Hepatocyte (in vitro differentiated cells): ENCODE measurements around the gene FPGS. TPM values are rescaled to one million over a fixed set of nuclear protein-coding genes. Genes with fewer than 3 reads are reported as not detected.

Experiments used
- DNase-seq: peaks from one replicate; pipeline ENCODE4 v3.0.0-alpha.2; 2016; ENCODE audit warnings: low spot score
- H2AFZ ChIP-seq: fragments of 200-600 bp; sonication (generic); 2 replicates; pipeline ENCODE4 v1.6.0; 2016; ENCODE audit warnings: antibody characterized with exemption, mild to moderate bottlenecking
- H3K27ac ChIP-seq: fragments of 200-600 bp; sonication (generic); 2 replicates; pipeline ENCODE4 v1.5.1; 2016; ENCODE audit warnings: mild to moderate bottlenecking
- H3K27me3 ChIP-seq: fragments of 200-600 bp; sonication (generic); 2 replicates; pipeline ENCODE4 v1.6.1; 2016
- H3K36me3 ChIP-seq: fragments of 200-600 bp; sonication (generic); replicated peaks from 2 replicates; pipeline ENCODE4 v1.5.1; 2016; ENCODE audit warnings: low read depth; ENCODE audit not compliant: insufficient read depth
- H3K4me1 ChIP-seq: fragments of 200-600 bp; sonication (generic); 2 replicates; pipeline ENCODE4 v1.5.1; 2016; ENCODE audit warnings: mild to moderate bottlenecking, moderate library complexity; ENCODE audit not compliant: insufficient read depth
- H3K4me2 ChIP-seq: fragments of 200-600 bp; sonication (generic); 2 replicates; pipeline ENCODE4 v1.6.0; 2016
- H3K4me3 ChIP-seq: fragments of 200-600 bp; sonication (generic); 2 replicates; pipeline ENCODE4 v1.5.1; 2016; ENCODE audit warnings: mild to moderate bottlenecking
- H3K79me2 ChIP-seq: fragments of 200-600 bp; sonication (generic); 2 replicates; pipeline ENCODE4 v1.6.0; 2017; ENCODE audit warnings: mild to moderate bottlenecking
- H3K9me2 ChIP-seq: fragments of 200-600 bp; sonication (generic); replicated peaks from 2 replicates; pipeline ENCODE4 v1.6.0; 2017; ENCODE audit warnings: mild to moderate bottlenecking; ENCODE audit not compliant: insufficient read depth
- H3K9me3 ChIP-seq: fragments of 200-600 bp; sonication (generic); 2 replicates; pipeline ENCODE4 v1.5.1; 2016; ENCODE audit warnings: low read depth, mild to moderate bottlenecking
- H4K20me1 ChIP-seq: fragments of 200-600 bp; sonication (generic); 2 replicates; pipeline ENCODE4 v1.6.0; 2016; ENCODE audit warnings: mild to moderate bottlenecking; ENCODE audit not compliant: insufficient read depth, poor library complexity, severe bottlenecking
- EZH2 ChIP-seq: fragments of 200-600 bp; sonication (generic); IDR thresholded peaks from 2 replicates; pipeline ENCODE4 v1.6.1; 2016; ENCODE audit warnings: antibody characterized with exemption, mild to moderate bottlenecking, borderline replicate concordance
- EZH2phosphoT487 ChIP-seq: fragments of 200-600 bp; sonication (generic); IDR thresholded peaks from one replicate; pipeline ENCODE4 v1.6.1; 2018; ENCODE audit warnings: antibody characterized with exemption, mild to moderate bottlenecking, low read depth, moderate library complexity; ENCODE audit not compliant: unreplicated experiment, severe bottlenecking
- WGBS: methylation state at CpG from one replicate; pipeline ENCODE4 v1.1.6; 2016; ENCODE audit warnings: low lambda C conversion rate; ENCODE audit errors: missing lambda C conversion rate; 5-methylcytosine and 5-hydroxymethylcytosine counted together
- polyA plus RNA-seq: library from polyadenylated mRNA; unstranded; fragments of >200 nt; fragmentation: Nextera tagmentation; extraction: Ambion mirVana; gene quantifications from 2 replicates; pipeline ENCODE4 v1.2.1, GENCODE V29; 2016
- total RNA-seq: library from RNA; depleted of rRNA; stranded (reverse); fragments of >200 nt; gene quantifications from 2 replicates; pipeline ENCODE4 v1.2.3, GENCODE V29; 2014
- TF ChIP-seq, protein P1 (sequence below): fragments of 200-600 bp; sonication (generic); IDR thresholded peaks from 2 replicates; pipeline ENCODE4 v1.5.1; 2016; ENCODE audit warnings: antibody characterized with exemption, mild to moderate bottlenecking; ENCODE audit not compliant: poor library complexity

FPGS gene
- total and polyA plus RNA-seq, 2 experiments from 2014 or later = 27.4 to 48.5 TPM

DNA sequence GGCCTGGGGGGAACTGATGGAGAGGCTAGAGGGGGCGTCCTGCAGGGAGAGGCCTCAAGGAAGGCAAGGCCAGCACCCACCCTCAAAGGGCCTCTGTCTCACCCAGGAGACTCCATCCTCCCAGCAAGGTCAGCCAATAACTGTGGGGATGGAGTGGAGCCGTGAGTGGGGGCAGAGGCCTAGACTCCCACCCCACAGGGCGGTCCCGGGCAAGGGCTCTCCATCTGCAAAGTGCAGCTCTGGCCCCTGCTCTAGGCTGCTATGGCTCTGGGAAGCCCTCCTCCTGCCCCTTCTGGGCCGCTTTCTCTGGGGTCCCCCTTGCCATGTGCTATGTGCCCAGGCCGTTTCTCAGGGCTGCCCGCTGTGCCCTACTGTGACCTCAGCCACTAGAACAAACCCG lies 14.0 kb downstream of the FPGS start:
- Histone ChIP-seq H3K27me3 (no peaks in the 10 kb centered on the region), H3K79me2 (no peaks in the 10 kb centered on the region), H3K4me2 (no peak overlapping the region), H3K9me3 (no peaks in the 10 kb centered on the region), H3K9me2 (no peaks in the 10 kb centered on the region), H3K36me3 (no peaks in the 10 kb centered on the region), H3K4me3 (no peak overlapping the region), H4K20me1 (no peaks in the 10 kb centered on the region), H2AFZ (no peak overlapping the region), H3K27ac (no peak overlapping the region), H3K4me1 (no peaks in the 10 kb centered on the region)
- WGBS = 96% methylated on average over 8 of the region's 8 CpGs
- TF ChIP-seq, protein P1, sequence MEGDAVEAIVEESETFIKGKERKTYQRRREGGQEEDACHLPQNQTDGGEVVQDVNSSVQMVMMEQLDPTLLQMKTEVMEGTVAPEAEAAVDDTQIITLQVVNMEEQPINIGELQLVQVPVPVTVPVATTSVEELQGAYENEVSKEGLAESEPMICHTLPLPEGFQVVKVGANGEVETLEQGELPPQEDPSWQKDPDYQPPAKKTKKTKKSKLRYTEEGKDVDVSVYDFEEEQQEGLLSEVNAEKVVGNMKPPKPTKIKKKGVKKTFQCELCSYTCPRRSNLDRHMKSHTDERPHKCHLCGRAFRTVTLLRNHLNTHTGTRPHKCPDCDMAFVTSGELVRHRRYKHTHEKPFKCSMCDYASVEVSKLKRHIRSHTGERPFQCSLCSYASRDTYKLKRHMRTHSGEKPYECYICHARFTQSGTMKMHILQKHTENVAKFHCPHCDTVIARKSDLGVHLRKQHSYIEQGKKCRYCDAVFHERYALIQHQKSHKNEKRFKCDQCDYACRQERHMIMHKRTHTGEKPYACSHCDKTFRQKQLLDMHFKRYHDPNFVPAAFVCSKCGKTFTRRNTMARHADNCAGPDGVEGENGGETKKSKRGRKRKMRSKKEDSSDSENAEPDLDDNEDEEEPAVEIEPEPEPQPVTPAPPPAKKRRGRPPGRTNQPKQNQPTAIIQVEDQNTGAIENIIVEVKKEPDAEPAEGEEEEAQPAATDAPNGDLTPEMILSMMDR = no peak
- TF ChIP-seq EZH2phosphoT487 (no peak), EZH2 (no peak)
- no peak for DNase-seq

DNA sequence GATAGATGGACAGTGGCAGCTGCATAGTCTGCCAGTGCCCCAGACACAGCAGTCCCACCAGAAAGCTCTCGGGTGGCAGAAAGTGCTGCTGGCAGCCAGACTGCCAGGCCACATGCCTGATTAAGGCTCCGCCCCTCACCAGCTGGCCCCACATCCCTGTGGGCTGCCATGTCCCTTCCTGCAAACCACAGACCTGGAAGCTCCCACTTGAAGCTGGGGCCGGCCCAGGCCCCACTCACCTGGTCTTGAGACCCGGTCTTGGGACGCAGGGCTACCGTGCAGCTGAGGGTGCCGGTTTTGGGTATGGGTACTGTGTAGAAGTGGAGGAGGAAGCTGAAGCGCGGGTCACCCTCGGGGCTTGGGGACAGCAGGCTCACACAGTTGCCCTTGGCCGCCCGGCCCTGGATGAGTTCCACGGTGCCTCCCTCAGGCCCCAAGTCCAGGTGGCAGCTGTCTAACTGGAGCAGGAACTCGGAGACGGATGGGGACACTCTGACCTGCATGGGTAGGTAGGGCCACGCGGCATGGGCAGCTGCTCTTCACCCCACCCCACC lies 15.3 kb downstream of the FPGS start:
- Histone ChIP-seq H3K4me3 (no peak overlapping the region), H3K27ac (no peak overlapping the region), H3K36me3 (no peaks in the 10 kb centered on the region), H3K27me3 (no peaks in the 10 kb centered on the region), H4K20me1 (no peaks in the 10 kb centered on the region), H3K4me2 (no peak overlapping the region), H2AFZ (no peak overlapping the region), H3K9me3 (no peaks in the 10 kb centered on the region), H3K9me2 (no peaks in the 10 kb centered on the region), H3K79me2 (no peaks in the 10 kb centered on the region), H3K4me1 (no peaks in the 10 kb centered on the region)
- TF ChIP-seq, protein P1 = no peak
- TF ChIP-seq EZH2phosphoT487 (no peak), EZH2 (no peak)
- 90% methylated on average over 17 of the region's 17 CpGs for WGBS
- DNase-seq = no peak

DNA sequence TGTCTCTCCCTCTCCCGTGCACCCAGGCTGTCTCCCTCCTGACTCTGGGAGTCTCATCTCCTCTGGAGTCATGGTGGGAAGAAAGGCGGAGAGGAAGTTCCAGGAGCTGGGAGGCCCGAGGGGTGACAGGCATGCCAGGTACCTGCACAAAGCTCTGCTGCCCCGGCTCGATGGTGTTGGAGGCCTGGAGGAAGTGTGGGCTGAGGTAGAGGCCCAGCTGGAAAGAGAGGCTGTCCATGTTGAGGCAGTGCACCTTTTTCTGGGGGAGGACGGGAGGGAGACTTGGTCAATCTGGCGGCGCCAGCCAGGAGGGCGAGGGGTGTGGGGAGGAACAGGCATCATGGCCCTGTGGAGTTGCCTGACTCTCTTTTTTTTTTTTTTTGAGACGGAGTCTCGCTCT lies 15.9 kb downstream of the FPGS start:
- Histone ChIP-seq H3K36me3 (no peaks in the 10 kb centered on the region), H3K4me3 (no peak overlapping the region), H2AFZ (no peak overlapping the region), H4K20me1 (no peaks in the 10 kb centered on the region), H3K27me3 (no peaks in the 10 kb centered on the region), H3K27ac (no peak overlapping the region), H3K9me3 (no peaks in the 10 kb centered on the region), H3K4me1 (no peaks in the 10 kb centered on the region), H3K4me2 (no peak overlapping the region), H3K79me2 (no peaks in the 10 kb centered on the region), H3K9me2 (no peaks in the 10 kb centered on the region)
- 89% methylated on average over 7 of the region's 11 CpGs for WGBS
- DNase-seq = no peak
- TF ChIP-seq EZH2 = no peak
- TF ChIP-seq, protein P1 = no peak
- TF ChIP-seq EZH2phosphoT487 = no peak
